HEK293 (cell line): ENCODE results near the gene TXNRD2.

Experiments used
- CTCF ChIA-PET: fragments of 350-600 bp; formaldehyde crosslinking; extraction: SDS; loops from one replicate; lab custom pipeline; 2021; ENCODE audit warnings: antibody characterized with exemption; lab: Yijun Ruan, JAX
- POLR2A ChIA-PET: fragments of 300-600 bp; formaldehyde crosslinking; extraction: SDS; loops from one replicate; lab custom pipeline; 2020; ENCODE audit warnings: antibody characterized with exemption, inconsistent platforms; lab: Yijun Ruan, JAX
- H3K27ac ChIP-seq: fragments of 200-500 bp; sonication (Bioruptor generic); 2 replicates; pipeline ENCODE4 v1.5.1; 2014; ENCODE audit warnings: low read depth, low read length, control low read depth, inconsistent platforms; ENCODE audit errors: extremely low read depth
- H3K36me3 ChIP-seq, 2 experiments: fragments of 200-500 bp in 1 of 2; sonication (Bioruptor generic) in 1 of 2; 1 replicate in 1 of 2; 2 replicates in 1 of 2; pipeline ENCODE4 v1.5.1; 2014 to 2017; ENCODE audit warnings: inconsistent platforms in 2 of 2, low read length in 2 of 2; ENCODE audit not compliant: control insufficient read depth in 2 of 2, insufficient read depth in 1 of 2
- H3K4me1 ChIP-seq: fragments of 200-500 bp; sonication (Bioruptor generic); 2 replicates; pipeline ENCODE4 v1.5.1; 2014; ENCODE audit warnings: mild to moderate bottlenecking, low read length, inconsistent platforms; ENCODE audit not compliant: control insufficient read depth, insufficient read depth
- H3K4me3 ChIP-seq: 2 replicates; pipeline ENCODE4 v1.5.1; 2011; ENCODE audit warnings: low read depth, mild to moderate bottlenecking, control low read depth, low read length, moderate library complexity
- H3K9me3 ChIP-seq: fragments of 200-500 bp; sonication (Bioruptor generic); 2 replicates; pipeline ENCODE4 v1.5.1; 2014; ENCODE audit warnings: low read depth, low read length, inconsistent platforms; ENCODE audit not compliant: control insufficient read depth, insufficient read depth
- BCL6B ChIP-seq: fragments of 450-650 bp; formaldehyde crosslinking; IDR thresholded peaks from 2 replicates; pipeline ENCODE4 v1.5.1; 2017; ENCODE audit warnings: missing biosample characterization, missing genetic modification characterization
- EGR2 ChIP-seq: fragments of 450-650 bp; formaldehyde crosslinking; IDR thresholded peaks from 2 replicates; pipeline ENCODE4 v1.5.1; 2016; ENCODE audit warnings: low read depth, missing biosample characterization, missing genetic modification characterization
- GLI4 ChIP-seq: fragments of 450-650 bp; formaldehyde crosslinking; IDR thresholded peaks from 2 replicates; pipeline ENCODE4 v1.5.1; 2016; ENCODE audit warnings: missing biosample characterization, missing genetic modification characterization
- HIC1 ChIP-seq: fragments of 450-650 bp; formaldehyde crosslinking; IDR thresholded peaks from 2 replicates; pipeline ENCODE4 v1.5.1; 2016; ENCODE audit warnings: missing biosample characterization, missing genetic modification characterization
- KLF1 ChIP-seq: fragments of 450-650 bp; formaldehyde crosslinking; IDR thresholded peaks from 2 replicates; pipeline ENCODE4 v1.5.1; 2016; ENCODE audit warnings: missing biosample characterization, missing genetic modification characterization
- KLF10 ChIP-seq: fragments of 450-650 bp; IDR thresholded peaks from 2 replicates; pipeline ENCODE4 v1.5.1; 2018; ENCODE audit warnings: missing biosample characterization, mild to moderate bottlenecking, missing genetic modification characterization
- KLF8 ChIP-seq: fragments of 450-650 bp; formaldehyde crosslinking; IDR thresholded peaks from 2 replicates; pipeline ENCODE4 v1.5.1; 2016; ENCODE audit warnings: missing biosample characterization, missing genetic modification characterization
- KLF9 ChIP-seq: fragments of 450-650 bp; formaldehyde crosslinking; IDR thresholded peaks from 2 replicates; pipeline ENCODE4 v1.5.1; 2016; ENCODE audit warnings: missing biosample characterization, missing genetic modification characterization, low read depth
- PATZ1 ChIP-seq: fragments of 450-650 bp; formaldehyde crosslinking; IDR thresholded peaks from 2 replicates; pipeline ENCODE4 v1.5.1; 2016; ENCODE audit warnings: missing biosample characterization, missing genetic modification characterization
- SALL2 ChIP-seq: fragments of 450-650 bp; formaldehyde crosslinking; IDR thresholded peaks from 2 replicates; pipeline ENCODE4 v1.5.0; 2017; ENCODE audit warnings: missing biosample characterization, mild to moderate bottlenecking, missing genetic modification characterization, borderline replicate concordance
- SP2 ChIP-seq: fragments of 450-650 bp; formaldehyde crosslinking; IDR thresholded peaks from 2 replicates; pipeline ENCODE4 v1.5.1; 2016; ENCODE audit warnings: missing biosample characterization, missing genetic modification characterization
- SP7 ChIP-seq: fragments of 450-650 bp; formaldehyde crosslinking; IDR thresholded peaks from 2 replicates; pipeline ENCODE4 v1.5.1; 2016; ENCODE audit warnings: missing biosample characterization, missing genetic modification characterization
- TRIM28 ChIP-seq: IDR thresholded peaks from 2 replicates; pipeline ENCODE4 v1.6.1; 2011; ENCODE audit warnings: low read length, control low read depth, borderline replicate concordance
- WT1 ChIP-seq: fragments of 450-650 bp; formaldehyde crosslinking; IDR thresholded peaks from 2 replicates; pipeline ENCODE4 v1.5.1; 2016; ENCODE audit warnings: missing biosample characterization, missing genetic modification characterization
- ZBTB17 ChIP-seq: fragments of 450-650 bp; formaldehyde crosslinking; IDR thresholded peaks from 2 replicates; pipeline ENCODE4 v1.5.1; 2016; ENCODE audit warnings: missing biosample characterization, missing genetic modification characterization
- ZFHX2 ChIP-seq: fragments of 450-650 bp; formaldehyde crosslinking; conservative IDR thresholded peaks from 2 replicates; pipeline ENCODE4 v1.5.1; 2016; ENCODE audit warnings: missing biosample characterization, missing genetic modification characterization
- ZNF2 ChIP-seq: fragments of 450-650 bp; formaldehyde crosslinking; IDR thresholded peaks from 2 replicates; pipeline ENCODE4 v1.5.1; 2016; ENCODE audit warnings: missing biosample characterization, missing genetic modification characterization
- ZNF221 ChIP-seq: fragments of 450-650 bp; formaldehyde crosslinking; IDR thresholded peaks from 2 replicates; pipeline ENCODE4 v1.5.1; 2017; ENCODE audit warnings: missing biosample characterization, missing genetic modification characterization, borderline replicate concordance
- ZNF426 ChIP-seq: fragments of 450-650 bp; formaldehyde crosslinking; IDR thresholded peaks from 2 replicates; pipeline ENCODE4 v1.5.1; 2017; ENCODE audit warnings: missing biosample characterization, missing genetic modification characterization, mild to moderate bottlenecking, inconsistent platforms, moderate library complexity
- ZNF488 ChIP-seq: fragments of 450-650 bp; formaldehyde crosslinking; IDR thresholded peaks from 2 replicates; pipeline ENCODE4 v1.5.1; 2016; ENCODE audit warnings: missing biosample characterization, missing genetic modification characterization
- ZNF623 ChIP-seq: fragments of 450-650 bp; formaldehyde crosslinking; IDR thresholded peaks from 2 replicates; pipeline ENCODE4 v1.5.1; 2016; ENCODE audit warnings: missing biosample characterization, missing genetic modification characterization
- ZNF624 ChIP-seq: fragments of 450-650 bp; formaldehyde crosslinking; IDR thresholded peaks from 2 replicates; pipeline ENCODE4 v1.5.1; 2017; ENCODE audit warnings: missing biosample characterization, missing genetic modification characterization
- ZNF658 ChIP-seq: fragments of 450-650 bp; formaldehyde crosslinking; IDR thresholded peaks from 2 replicates; pipeline ENCODE4; 2016; ENCODE audit warnings: missing biosample characterization, missing genetic modification characterization
- ZNF677 ChIP-seq: fragments of 450-650 bp; IDR thresholded peaks from 2 replicates; pipeline ENCODE4 v1.5.0; 2018; ENCODE audit warnings: missing biosample characterization, mild to moderate bottlenecking, missing genetic modification characterization, moderate library complexity
- TF ChIP-seq, protein P1 (sequence below): fragments of 450-650 bp; formaldehyde crosslinking; IDR thresholded peaks from 2 replicates; pipeline ENCODE4 v1.5.1; 2016; ENCODE audit warnings: missing biosample characterization, missing genetic modification characterization
- TF ChIP-seq, protein P2 (sequence below): fragments of 450-650 bp; formaldehyde crosslinking; IDR thresholded peaks from 2 replicates; pipeline ENCODE4 v1.5.1; 2017; ENCODE audit warnings: missing biosample characterization, missing genetic modification characterization
- TF ChIP-seq, protein P3 (sequence below): fragments of 450-650 bp; IDR thresholded peaks from 2 replicates; pipeline ENCODE4 v1.5.1; 2018; ENCODE audit warnings: missing biosample characterization, mild to moderate bottlenecking, missing genetic modification characterization

The TXNRD2 gene

DNA sequence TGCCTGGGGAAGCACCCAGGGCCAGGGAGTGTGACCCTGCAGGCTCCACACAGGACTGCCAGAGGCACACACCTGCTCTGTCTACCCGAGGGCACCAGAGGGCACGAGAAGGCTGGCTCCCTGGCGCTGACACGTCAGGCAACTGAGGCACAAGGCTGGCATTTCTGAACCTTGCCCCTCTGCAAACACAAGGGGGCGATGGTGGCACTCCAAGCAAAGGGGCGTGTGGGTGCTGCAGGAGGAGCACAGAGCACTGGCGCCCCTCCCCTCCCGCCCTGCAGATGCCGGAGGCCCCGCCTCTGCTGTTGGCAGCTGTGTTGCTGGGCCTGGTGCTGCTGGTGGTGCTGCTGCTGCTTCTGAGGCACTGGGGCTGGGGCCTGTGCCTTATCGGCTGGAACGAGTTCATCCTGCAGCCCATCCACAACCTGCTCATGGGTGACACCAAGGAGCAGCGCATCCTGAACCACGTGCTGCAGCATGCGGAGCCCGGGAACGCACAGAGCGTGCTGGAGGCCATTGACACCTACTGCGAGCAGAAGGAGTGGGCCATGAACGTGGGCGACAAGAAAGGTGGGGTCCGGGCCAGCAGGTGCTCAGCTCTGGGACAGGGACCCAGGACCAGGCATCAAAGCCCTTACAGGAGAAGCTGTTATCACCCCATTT lies 20.8 kb upstream of the TXNRD2 start:
- POLR2A ChIA-PET: interaction anchor here (0.6 to 1.3 kb wide), 5 partner anchors 9 to 542 kb away, joined by 3 to 4 read pairs (median 3); partner anchors contain the start of gene TANGO2
- H3K4me3 ChIP-seq: no peak overlapping the region
- no peak overlapping the region for H3K27ac ChIP-seq
- H3K9me3 ChIP-seq: no peaks in the 10 kb centered on the region
- H3K4me1 ChIP-seq: peaks cover 6% of the 10 kb centered on the region; the same call in 1 of the 2 replicates
- CTCF ChIA-PET: interaction anchor here (0.7 to 12.8 kb wide), 7 partner anchors 9 to 315 kb away, joined by 3 to 150 read pairs (median 4); no protein-coding TSS in a partner anchor
- peaks cover 0 to 40% of the 10 kb centered on the region in 2 experiments; a peak in 1 of 3 replicates for H3K36me3 ChIP-seq
- no peak for TF ChIP-seq BCL6B
- no peak for TF ChIP-seq ZNF658 (tag by site-specific recombination)
- TF ChIP-seq, protein P1, sequence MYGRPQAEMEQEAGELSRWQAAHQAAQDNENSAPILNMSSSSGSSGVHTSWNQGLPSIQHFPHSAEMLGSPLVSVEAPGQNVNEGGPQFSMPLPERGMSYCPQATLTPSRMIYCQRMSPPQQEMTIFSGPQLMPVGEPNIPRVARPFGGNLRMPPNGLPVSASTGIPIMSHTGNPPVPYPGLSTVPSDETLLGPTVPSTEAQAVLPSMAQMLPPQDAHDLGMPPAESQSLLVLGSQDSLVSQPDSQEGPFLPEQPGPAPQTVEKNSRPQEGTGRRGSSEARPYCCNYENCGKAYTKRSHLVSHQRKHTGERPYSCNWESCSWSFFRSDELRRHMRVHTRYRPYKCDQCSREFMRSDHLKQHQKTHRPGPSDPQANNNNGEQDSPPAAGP: 0 out of 2 replicates have a peak, but pooled peaks have one; percentile 19
- TF ChIP-seq PATZ1 (tag by site-specific recombination): peak; percentile 56
- TF ChIP-seq TRIM28: no peak
- TF ChIP-seq KLF9 (tag by site-specific recombination): peak; percentile 79
- TF ChIP-seq ZNF623 (tag by site-specific recombination): no peak
- TF ChIP-seq ZBTB17: peak; percentile 78
- TF ChIP-seq ZNF677: no peak
- no peak for TF ChIP-seq SALL2 (tag by site-specific recombination)
- TF ChIP-seq HIC1: 0 out of 2 replicates have a peak, but pooled peaks have one; percentile 27
- TF ChIP-seq, protein P2, sequence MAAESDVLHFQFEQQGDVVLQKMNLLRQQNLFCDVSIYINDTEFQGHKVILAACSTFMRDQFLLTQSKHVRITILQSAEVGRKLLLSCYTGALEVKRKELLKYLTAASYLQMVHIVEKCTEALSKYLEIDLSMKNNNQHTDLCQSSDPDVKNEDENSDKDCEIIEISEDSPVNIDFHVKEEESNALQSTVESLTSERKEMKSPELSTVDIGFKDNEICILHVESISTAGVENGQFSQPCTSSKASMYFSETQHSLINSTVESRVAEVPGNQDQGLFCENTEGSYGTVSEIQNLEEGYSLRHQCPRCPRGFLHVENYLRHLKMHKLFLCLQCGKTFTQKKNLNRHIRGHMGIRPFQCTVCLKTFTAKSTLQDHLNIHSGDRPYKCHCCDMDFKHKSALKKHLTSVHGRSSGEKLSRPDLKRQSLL (tag by site-specific recombination): no peak
- TF ChIP-seq ZNF2: 0 out of 2 replicates have a peak, but pooled peaks have one; percentile 66
- TF ChIP-seq, protein P3, sequence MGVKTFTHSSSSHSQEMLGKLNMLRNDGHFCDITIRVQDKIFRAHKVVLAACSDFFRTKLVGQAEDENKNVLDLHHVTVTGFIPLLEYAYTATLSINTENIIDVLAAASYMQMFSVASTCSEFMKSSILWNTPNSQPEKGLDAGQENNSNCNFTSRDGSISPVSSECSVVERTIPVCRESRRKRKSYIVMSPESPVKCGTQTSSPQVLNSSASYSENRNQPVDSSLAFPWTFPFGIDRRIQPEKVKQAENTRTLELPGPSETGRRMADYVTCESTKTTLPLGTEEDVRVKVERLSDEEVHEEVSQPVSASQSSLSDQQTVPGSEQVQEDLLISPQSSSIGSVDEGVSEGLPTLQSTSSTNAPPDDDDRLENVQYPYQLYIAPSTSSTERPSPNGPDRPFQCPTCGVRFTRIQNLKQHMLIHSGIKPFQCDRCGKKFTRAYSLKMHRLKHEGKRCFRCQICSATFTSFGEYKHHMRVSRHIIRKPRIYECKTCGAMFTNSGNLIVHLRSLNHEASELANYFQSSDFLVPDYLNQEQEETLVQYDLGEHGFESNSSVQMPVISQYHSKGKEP (tag by site-specific recombination): peak; percentile 26; the same call in 1 of the 2 replicates
- TF ChIP-seq ZNF624 (tag by site-specific recombination): no peak
- TF ChIP-seq SP2 (tag by site-specific recombination): peak; percentile 52
- TF ChIP-seq KLF1: 0 out of 2 replicates have a peak, but pooled peaks have one; percentile 42
- peak; percentile 43 for TF ChIP-seq EGR2 (tag by site-specific recombination)
- TF ChIP-seq KLF8 (tag by site-specific recombination): peak; percentile 44; the same call in 1 of the 2 replicates
- TF ChIP-seq ZFHX2 (tag by site-specific recombination): peak; percentile 60
- TF ChIP-seq ZNF426 (tag by site-specific recombination): no peak
- no peak for TF ChIP-seq ZNF221 (tag by site-specific recombination)
- TF ChIP-seq ZNF488 (tag by site-specific recombination): no peak
- no peak for TF ChIP-seq GLI4 (tag by site-specific recombination)
- no peak for TF ChIP-seq WT1
- TF ChIP-seq KLF10: no peak
- TF ChIP-seq SP7 (tag by site-specific recombination): 0 out of 2 replicates have a peak, but pooled peaks have one; percentile 27
